SHP77 (cell line): ENCODE results near the gene LRRC42.

Source experiments
- DNase-seq, 2 experiments: peaks; one replicate each; lab custom pipeline; 2025; lab: John Stamatoyannopoulos, UW

LRRC42 gene

DNA sequence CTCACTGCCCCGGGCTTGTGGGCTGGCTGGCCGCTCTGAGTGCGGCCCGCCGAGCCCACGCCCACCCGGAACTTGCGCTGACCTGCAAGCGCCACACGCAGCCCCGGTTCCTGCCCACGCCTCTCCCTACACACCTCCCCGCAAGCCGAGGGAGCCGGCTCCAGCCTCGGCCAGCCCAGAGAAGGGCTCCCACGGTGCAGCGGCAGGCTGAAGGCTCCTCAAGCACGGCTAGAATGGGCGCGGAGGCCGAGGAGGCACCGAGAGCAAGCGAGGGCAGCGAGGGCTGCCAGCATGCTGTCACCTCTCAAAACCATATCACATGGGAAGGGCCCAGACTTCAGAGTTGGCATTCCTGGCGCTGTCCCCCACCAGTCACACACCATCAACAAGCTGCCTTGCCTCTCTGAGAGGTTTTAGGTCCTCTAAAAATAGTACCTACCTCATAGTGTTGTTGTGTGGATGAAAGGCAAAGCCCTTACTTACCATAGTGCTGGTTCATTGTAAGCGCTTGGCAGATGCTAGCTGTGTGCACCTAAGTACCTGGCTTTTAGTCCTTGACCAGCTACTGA is 58.4 kb downstream of the LRRC42 start:
- no peak for DNase-seq

DNA sequence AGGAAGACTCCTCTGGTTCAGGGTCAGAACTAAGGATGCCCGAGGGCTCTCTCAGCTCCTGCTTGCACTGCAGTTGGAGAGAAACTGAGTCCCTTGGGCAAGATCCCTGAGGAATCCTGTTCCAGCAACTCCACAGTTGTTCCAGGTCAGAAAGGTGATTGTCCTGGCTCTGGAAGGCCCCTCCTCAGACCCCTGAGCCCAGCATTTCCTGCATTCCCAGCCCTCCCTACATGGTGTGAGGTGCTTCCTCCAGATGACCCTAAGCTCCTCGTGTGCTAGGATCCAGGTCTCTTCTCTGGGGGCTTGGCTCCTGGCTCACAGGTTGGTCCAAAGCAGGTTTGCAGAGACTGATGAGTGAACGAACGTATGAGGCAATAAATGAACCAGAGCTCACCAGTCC is 60.4 kb downstream of the LRRC42 start:
- DNase-seq = no peak

DNA sequence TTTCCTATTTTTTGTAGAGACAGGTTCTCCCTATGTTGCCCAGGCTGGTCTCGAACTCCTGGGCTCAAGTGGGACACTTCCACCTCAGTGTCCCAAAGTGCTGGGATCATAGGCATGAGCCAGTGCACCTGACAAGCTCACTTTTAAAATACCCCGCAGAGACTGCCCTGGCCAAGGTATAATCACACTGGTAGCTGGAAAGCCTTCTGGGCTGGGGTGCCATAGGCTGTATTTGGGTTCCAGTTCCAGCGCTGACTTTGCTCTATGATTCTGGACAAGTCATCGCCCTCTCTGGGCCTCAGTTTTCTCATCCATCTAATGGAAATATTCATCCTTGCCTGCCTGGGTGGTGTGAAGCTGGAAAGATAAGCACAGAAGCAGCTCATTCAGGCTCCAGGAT is 61.5 kb downstream of the LRRC42 start:
- no peak for DNase-seq

DNA sequence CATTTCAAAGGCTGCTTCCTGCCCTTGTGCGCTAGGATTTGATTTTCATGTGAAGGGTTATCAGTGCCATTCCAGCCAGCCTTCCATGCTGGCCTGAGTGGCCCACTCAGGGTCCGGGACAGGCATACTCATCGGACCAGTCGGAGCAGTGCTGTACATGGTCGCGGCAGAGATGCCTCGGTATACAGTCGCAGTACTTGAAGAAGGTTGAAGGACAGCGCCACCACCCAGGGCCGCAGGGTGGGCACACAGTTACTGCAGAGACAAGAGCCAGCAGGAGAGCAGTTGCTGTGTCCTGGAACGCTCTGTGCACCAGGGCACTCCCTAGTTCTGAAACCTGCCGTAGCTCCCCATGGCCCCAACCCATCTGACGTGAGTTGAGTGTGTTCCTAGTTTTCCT is 62.7 kb downstream of the LRRC42 start:
- DNase-seq = no peak

DNA sequence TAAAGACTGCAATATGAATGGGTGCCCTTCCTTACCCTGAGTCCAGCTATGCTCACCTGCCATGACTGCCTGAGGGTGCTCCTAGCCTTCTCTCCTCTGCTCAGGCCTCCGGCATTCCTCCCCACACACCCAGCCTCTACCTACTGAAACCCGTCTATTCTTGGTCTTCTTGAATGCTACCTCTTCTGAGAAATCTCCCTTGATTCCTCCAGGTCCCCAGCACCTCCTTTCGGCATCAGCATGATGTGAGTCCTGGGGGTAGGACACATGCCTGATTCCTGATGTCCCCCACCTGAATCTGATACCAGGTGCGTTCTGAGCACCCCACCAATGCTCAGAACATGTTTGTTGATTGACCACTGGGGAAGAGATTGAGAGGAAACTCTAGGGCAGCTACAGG is 63.3 kb downstream of the LRRC42 start:
- no peak for DNase-seq

DNA sequence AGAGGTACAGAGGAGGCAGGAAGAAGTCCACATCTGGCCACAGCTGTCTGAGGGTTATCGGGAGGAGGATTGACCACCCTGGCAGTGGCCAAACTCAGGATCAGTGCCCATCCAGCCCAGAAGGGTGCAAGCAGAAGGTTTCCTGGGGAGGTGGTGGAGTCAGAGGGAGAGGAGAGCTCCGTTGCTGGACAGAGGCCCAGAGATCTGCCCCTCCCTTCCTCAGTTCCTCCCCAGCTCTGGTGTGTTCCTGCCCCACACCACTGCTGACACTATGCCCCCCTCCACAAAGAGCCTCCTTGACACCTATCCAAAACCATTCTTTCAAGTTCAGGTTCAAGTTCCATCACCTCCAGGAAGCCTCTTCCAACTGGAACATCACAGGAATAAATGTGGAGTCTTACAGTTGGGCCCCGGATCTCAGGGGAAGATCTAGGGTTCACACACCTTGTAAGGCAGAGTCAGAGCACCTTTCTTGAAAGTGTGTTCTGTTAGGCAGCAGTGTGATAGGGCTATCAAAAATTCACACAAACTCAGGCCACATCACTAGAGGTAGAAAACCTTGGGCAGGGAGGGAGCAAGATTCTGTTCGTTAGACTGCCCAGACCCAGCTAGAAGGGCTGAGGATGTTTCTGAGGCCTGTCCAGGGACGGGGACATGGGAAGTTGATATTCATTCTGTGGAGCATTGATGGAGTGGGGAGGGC is 64.4 kb downstream of the LRRC42 start:
- DNase-seq = no peak

DNA sequence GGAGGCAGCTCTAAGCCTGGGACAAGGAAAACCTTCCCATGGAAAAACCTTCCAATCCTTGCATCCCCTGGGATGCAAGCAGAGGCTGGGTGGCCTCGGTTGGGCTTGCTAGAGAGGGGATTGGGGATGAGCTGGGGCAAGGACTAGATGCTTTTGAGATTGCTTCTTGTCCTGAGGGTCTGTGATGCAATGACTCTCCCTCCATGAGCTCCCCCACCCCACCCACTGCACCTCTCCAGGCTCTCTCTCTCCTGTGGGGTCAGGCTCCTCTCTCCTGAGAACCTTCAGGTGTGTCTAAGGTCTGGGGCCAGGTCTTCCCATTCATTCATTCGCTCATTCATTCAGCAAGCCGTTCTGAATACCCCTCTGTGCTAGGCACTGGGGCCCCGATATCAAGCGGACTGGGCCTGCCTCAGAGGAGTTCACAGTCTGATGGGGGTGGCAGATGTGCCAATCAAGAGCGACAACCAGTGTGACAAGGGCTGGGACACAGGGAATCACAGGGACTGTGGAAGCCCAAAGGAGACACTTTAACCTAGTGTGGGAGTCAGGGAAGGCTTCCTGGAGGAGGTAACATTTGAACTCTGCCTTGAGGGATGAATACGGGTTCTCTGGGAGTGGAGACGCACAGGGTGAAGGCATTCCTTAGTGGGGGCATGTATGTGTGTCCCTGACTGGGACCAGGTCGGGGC is 65.3 kb downstream of the LRRC42 start:
- DNase-seq = no peak

DNA sequence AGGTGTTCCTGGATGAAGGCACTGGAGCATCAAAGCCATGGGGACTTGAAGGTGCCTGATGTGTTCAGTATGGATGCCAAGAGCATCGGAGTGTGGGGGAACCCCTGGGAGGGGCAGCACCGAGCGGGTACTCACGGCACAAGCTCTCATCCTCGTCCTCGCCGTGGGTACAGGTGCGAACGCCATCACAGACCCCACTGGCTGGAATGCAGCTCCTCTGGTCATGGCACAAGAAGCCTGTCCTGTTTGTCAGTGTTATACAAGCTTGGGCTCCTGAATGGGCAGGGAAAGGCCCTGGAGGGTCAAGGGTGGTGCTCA is 65.8 kb downstream of the LRRC42 start:
- no peak for DNase-seq

DNA sequence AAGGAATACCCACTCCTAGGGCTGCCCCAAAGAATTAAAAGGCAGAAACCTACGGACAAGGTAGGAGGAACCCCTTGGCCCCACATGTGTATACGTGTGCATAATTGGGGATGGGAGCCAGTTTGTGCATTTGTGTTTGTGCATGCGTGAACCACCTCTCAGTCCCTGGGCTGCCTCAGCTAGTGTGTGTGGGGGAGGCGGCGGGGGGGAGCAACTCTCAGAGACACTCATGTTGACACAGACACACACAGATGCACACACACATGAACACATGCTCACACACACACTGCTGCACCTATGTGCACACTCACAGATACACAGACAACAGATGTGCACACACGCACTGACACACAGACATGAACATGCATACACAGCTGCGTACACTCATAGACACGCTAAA is 66.7 kb downstream of the LRRC42 start:
- DNase-seq = peak in 1 of 2 experiments; percentile 51

DNA sequence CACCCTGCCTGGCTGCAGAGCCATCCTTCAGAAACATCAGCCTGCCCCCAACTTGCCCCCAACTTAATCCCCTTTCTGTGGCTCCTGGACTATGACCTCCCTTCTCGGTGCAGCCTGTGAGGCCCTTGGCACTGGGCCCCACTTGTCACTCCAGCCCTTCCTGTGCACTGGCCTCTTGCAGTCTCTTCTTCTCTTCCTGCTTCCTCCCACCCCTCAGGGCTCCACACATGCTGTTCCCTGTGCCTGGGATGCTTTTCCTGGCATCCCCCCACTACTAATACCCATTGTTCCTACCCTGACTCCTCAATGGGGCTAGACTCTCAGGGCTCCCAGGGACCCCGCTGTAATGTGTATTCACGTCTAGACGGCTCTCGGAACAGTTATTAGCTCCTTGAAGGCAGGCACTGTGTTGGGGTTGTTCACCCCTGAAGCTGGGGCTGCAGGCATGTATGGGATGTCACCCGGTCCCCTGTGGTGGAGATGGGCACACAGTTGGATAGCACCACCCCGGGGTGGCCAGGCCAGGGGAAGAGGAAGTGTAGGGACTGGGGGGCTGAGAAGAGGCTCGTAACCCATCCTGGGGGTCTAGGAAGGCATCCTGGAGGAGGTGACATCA is 67.4 kb downstream of the LRRC42 start:
- DNase-seq = no peak

DNA sequence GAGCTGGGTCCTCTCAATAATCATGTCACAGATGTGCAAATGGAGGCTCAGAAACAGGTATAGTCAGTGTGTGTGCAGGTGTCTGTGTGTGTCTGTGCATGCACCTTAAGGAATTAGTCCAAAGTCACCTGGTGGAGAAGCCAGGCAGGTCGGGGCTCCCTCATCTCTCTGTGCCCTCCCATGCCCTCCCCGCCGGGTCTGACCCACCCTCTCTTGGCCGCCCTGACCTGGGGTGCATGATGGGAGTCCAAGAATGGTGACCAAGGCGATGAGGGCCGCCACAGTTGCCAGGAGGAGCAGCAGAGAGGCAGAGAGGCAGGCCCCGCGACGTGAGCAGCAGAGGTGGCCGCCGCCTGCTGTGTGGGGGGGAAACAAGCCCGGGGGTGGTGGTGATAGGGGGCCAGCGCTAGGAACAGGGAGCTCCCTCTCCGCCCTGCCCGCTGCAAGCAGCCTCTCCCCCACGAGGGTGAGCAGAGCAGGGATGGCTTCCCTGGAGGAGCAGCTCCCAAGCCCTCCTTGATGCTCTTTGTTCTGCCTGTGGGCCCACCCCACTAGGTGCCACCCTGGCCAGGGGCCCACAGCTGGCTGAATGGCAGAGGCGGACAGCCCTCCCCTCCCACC is 68.0 kb downstream of the LRRC42 start:
- no peak for DNase-seq

DNA sequence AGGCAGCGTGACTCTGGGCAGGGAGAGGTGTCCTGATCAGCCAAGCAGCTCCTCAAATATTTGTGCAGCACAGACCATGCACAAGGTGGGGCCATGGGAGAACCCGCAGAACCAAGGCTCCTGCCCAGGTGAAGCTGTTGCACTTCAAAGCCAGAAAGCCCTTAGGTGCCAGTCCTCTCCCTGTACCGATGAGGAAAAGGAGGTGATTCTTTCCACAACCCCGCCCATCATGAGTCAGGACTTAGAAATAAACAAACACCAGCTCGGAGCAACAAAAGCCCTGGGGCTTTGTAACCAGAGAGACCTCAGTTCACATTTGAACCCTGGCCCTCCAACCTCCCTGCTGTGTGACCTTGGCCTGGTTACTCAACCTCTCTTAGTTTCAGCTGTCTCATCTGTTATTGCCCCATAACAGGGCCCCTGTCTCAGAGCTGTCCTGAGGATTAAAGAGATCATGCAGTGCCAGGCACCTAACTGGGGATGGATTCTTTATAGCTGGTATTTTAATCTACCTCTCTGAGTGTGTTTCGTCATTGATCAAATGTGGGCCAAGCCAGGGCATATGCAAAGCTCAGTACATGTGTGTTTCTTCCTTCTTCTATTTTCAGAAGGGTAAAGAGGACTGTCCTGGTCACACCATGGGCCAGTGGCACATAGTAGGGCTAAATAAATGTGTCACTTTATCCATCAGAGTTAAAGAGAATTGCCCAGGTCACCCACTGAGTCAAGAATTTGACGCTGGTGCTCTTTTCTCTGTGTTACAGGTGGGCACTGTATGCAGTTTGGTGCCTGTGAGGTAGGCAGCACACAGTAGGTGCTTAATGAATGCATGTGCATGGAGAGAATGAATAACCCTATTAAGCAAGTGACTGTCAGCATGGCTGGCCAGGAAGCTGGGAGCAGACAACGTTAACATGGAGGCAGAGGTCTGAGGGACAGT is 70.5 kb downstream of the LRRC42 start:
- no peak for DNase-seq
